ENCODE measurements around the gene SEC16A. TPM values are rescaled to one million over a fixed set of nuclear protein-coding genes. Genes with fewer than 3 reads are reported as not detected.

The SEC16A gene
- polyA plus RNA-seq, 1 donor: 38.4 TPM

GRCh38 chr9:136484153-136485048, 1.6 kb upstream of the SEC16A start:
- DNase-seq: no peak

DNA sequence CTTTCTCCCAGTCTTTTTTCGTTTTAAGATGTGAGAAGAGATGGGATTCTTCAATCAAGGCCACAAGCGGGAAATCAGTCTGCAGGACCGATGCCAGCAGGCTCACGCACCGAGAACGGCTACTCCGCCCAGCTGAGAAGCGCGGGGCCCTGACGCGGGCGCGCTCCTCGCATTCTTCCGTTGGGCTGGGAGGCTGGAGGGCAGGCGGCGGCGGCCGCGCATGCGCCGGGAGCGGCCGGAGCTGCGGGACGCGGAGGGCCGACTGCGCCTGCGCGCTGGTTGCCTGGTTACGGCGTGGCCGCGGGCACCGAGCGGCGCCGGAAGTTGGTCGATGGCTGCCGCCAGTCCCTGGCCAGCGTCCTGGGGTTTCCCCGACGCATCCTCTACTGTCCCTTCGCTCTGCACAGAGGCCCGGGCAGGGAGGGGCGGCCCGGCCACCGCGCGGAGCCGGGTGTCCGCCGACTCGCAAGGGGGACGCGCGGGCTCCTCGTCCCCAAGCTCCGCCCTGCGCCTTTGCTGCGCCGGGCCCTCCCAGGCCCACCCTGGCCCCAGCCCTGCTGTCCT, 831 bp upstream of the SEC16A start:
- peak; percentile 95 for DNase-seq

GRCh38 chr9:136482046-136482792, 621 bp downstream of the SEC16A start:
- peak; percentile 33 for DNase-seq

DNA sequence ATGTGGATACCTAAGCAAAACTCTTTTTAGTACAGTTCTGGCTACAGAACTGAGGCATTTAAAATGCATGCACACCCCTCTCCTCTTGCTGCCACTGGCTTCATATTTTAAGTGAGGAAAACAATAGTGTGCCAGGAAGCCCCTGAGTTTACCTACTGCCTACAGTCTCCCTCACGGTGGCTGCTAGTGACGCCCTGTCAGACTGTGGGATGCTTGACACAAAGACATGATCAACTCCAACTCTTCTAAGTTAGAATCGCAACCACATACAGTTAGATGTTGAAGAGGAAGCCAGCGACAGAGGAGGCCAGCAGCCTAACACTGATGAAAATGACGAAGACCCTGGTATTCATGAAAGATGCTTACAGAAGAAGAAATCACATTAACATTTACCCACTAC, 1.3 kb downstream of the SEC16A start:
- no peak for DNase-seq

GRCh38 chr9:136476369-136477150, 6.3 kb downstream of the SEC16A start:
- DNase-seq: no peak

GRCh38 chr9:136474974-136475865, 7.6 kb downstream of the SEC16A start:
- DNase-seq: no peak

- no peak for DNase-seq
Measured at GRCh38 chr9:136474021-136474640, 8.7 kb downstream of the SEC16A start.

DNA sequence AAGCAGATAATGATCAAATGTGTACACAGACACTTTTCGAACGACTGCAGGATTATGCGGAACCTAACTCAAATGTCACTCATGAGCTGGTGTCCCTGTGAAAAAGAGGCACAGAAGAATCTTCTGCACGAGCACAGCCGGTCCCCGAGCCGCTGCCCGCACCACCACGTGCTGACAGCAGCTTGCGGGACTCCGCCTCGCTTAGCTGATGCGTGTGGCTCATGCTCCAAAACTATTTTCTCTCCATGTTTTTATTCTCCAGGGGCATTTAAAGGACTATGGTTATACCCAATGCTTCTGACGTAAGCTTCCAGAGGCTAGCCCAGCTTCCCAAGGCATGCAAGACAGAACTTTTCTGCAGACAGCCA, 9.5 kb downstream of the SEC16A start:
- DNase-seq: no peak

DNA sequence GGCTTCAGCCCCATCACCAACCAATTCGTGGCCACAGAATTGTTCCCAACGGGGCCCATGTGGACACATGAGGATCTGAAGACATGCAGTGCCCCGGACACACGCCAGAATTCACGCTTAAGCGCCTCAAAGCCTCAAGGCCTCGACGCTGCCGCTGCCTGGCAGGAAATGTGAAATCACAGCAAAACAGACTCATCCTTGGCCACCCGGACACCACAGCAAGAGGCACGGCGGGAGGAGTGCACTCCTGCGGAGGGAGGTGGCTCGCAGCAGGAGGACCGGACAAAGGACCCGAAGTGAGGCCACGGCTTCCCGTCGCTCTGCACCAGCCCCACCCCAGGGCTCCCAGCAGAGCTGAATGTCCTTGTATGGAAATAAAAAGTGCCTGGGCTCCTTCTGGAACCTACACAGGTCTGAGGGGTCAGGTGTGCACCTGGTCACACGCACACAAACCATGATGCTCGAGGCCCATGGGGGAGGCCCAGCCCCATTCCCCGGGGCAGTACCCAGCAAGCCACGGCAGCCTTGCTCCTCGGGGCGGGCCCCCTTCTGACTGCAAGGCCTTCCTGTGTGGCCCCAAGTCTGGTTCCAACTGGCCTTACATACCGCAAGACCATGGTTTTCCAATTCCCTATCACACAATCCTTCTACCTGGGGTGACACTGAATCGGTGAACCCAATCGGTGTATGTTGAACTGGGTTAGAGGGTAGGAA, 10.0 kb downstream of the SEC16A start:
- DNase-seq: no peak

GRCh38 chr9:136471802-136472487, 10.9 kb downstream of the SEC16A start:
- no peak for DNase-seq

DNA sequence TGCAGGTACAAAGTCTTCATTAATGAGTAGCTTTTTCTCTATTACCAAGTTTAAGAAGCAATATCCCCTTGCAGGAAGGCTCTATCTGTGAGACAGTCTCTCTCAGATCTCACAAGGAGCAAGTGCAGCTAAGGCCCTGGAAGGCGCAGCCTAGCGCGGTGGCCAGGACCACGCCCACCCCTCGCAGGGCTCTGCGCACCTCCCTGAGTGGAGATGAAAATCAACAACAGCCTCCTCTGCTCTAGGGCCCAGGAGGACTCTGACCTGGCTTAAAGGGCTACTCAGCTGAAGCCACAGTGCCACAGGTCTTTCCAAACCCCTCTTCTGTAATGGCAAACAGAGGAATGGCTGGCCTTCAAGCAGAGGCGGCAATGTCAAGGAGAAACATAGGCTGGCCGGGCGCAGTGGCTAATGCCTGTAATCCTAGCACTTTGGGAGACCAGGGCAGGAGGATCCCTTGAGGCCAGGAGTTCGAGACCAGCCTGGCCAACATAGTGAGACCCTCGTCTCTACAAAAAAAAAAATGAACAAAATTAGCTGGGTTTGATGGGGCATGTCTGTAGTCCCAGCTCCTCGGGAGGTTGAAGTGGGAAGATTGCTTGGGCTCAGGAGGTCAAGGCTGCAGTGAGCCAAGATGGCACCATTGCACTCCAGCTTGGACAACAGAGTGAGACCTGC, 11.9 kb downstream of the SEC16A start:
- DNase-seq: no peak

- DNase-seq: no peak
Measured at GRCh38 chr9:136470356-136470755, 12.5 kb downstream of the SEC16A start.

DNA sequence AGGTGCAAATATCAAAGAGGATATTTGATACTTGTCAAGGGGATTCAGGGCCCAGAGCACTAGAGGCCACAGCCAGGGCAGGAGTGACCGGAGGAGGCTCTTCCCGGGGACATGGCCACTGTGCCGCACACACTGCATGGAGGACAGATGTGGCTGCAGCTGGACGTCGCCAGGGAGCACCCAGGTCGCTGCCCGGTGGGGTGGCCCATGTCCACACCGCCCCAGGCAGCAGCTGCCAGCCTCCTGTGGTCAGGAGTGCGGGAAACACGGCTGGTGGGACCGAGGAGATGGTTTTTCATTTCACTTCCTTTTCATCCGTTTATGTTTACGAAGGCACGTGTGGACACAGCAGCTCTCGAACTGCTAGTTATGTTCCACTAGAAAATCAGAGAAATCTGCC, 15.1 kb downstream of the SEC16A start:
- DNase-seq: no peak

GRCh38 chr9:136466155-136466541, 16.7 kb downstream of the SEC16A start:
- no peak for DNase-seq

DNA sequence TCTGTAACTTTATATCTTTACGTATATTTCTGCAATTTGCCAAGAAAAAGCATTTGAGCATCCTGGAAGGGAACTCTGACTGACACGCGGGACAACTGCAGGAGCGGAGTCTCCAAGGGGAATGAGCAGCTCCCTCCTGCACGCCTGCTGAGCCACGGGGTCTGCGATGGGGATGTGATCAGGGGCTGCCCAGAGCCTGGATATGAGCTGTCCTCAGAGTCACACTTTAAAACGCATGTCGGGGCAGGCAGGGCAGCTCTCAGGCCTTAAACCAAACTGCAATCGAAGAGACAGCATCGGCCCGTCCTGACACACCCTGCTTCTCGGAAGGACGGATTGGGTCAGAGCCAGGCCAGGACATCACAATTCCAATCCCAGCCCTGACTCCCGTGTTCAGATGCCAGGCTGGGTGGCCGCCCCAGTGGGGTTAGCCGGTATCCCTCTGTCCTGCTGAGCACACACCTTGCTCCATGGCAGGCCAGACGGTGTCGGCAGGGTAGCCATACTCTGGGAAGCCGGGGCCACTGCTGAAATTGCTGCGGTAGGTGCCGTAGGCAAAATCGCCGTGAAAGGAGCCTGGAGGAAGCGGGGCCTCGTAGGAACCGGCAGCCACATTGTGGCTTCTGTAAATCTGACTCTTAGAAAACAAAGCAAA, 17.2 kb downstream of the SEC16A start:
- DNase-seq: no peak

DNA sequence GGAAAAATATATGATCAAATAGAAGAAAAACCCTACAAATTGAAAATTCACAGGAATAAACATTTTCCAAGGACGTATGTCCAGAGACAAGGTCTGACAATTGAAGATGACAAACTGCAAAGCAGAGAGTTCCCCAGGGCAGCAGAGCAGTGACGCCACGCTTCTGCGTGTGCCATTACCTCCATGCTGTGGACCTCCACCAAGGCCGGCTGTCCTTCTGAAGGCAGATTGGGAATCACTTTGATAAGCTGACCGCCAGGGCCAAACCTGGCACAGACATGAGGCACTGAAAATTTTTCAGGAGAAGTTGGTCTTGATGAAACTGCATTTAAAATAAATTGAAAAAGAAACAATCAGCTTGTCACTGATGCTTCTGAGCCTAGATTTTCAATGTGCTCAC, 18.6 kb downstream of the SEC16A start:
- DNase-seq: no peak

DNA sequence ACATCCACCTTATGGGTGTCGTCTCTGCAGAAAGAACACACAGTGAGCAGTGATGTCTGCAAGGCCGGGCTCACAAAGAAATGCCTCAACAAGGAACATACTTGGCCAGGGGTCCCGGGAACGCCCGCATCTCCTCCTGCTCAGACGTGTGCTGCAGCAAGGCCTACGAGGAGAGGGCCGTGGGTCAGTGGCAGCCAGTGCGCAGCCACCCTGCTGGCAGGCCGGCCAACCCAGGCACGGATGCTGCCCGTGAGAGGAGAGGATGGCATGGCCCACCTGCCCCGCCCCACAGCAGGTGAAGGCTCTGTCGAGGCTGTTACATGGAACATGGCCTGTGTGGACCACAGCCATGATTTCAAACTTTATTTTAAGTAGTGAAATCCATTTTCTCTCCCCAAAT, 19.3 kb downstream of the SEC16A start:
- no peak for DNase-seq

DNA sequence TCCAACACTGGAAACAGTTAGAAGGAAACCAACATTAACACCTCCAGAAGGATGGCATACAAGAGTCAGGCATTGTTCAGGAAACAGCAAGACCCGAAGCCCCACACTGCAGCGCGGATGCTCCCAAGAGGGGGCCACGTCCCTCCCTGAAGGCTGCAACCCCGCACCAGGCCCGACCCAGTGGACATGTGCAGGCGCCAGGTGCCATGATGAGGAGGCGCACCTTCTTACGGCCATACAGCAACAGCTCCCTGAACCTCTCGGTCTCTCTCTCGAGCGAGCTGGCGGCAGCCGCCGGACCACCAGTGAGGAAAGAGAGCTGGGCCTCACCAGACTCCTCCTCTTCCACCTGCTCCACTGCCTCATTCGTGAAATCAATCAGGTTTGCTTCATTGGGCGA, 20.2 kb downstream of the SEC16A start:
- no peak for DNase-seq
